Measurements from ENCODE around the gene KCNN2.
"Not testable (repeated sequence)": the region's sequence is repeated elsewhere in the genome, so short reads cannot be mapped to it uniquely, and the experiment has no call there.

KCNN2 gene

DNA sequence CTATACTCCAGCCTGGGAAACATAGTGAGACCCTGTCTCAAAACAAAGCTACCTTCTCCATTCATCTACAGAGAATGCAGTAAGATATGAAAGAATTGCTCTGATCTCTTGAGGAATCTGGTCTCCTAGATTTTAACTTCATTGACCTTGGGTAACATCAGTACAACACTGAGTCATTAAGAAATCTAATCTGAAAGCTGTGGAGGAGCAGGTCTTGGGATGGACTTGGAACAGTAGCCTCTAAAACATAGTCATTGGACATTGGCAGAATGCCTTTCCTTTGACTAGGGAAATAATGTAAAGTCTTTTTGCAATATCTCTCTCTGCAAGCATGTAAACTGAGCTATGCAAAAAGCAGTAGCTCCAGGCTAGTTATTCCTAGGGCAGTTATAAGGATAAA is 58.1 kb downstream of the KCNN2 start:
- no peak for DNase-seq (ENCODE audit: low spot score)

- DNase-seq (ENCODE audit: low spot score), result no peak
Observed at GRCh38 chr5:114427204-114427603, 65.3 kb downstream of the KCNN2 start.

DNA sequence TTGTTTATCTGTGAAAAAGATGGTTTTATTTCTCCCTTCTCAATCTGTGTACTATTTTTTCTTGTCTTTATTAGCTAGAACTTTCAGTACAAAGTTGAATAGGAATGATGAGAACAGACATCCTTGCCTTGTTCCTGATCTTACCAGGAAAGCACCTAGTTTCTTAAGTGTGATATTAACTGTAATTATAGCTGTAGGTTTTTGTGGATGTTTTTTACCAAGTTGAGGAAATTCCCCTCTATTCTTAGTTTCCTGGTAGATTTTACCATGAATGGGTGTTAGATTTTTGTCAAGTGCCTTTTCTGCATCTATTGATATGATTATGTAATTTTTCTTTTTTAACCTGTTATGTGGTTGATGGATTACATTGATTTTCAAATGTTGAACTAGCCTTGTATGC is 68.7 kb downstream of the KCNN2 start:
- DNase-seq (ENCODE audit: low spot score), result no peak

GRCh38 chr5:114432684-114433083 is 70.8 kb downstream of the KCNN2 start:
- not testable (repeated sequence) for DNase-seq (ENCODE audit: low spot score)

DNA sequence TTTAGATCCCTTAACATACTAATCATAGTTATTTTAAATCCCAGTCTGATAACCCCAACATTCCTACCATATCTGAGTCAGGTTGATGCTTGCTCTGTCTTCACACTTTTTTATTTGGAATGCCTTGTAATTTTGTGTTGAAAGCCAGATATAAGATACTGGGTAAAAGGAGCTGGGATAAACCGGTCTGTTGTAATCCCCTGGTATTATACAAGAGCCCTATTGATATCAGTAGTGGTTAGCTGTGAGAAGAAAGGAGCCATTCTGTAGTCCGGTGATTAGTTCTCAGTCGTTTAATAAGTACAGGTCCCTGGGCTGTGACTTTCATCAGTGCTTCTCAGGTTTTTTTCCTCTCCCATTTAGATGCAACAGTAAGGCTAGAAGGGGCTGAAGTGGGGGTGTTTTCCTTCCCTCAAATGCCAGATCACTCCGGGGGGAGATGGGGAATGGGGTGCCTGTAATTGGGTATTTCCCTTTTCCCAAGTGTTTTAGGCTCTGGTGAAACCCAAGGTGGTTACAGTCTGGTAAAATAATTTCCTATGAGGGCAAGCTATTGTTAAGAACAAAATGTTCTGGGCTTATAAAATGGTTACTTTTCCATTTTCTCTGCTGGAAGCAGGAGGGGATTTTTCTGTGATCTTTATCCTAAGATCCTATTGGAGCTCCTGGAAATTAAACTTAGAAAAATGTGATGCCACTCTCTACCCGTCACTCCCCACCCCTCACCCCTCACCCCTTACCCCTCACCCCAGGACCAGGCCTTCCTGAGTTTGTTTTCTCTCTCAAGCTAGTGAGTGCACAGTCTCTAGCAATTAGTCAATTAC is 72.7 kb downstream of the KCNN2 start:
- no peak for DNase-seq (ENCODE audit: low spot score)

DNA sequence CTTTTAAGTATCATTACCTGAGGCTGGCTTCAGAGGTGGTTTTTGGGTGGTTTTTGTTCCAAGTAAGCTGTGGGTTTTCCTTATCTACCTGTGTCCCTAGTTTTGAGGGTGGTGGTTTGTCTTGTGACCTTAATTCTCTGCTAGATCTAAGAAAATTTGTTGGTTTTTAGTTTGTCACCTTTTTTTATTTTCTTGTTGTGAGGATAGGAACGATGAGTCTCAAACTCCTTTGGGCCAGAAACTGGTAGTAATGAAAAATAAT is 73.3 kb downstream of the KCNN2 start:
- DNase-seq (ENCODE audit: low spot score), result no peak

DNA sequence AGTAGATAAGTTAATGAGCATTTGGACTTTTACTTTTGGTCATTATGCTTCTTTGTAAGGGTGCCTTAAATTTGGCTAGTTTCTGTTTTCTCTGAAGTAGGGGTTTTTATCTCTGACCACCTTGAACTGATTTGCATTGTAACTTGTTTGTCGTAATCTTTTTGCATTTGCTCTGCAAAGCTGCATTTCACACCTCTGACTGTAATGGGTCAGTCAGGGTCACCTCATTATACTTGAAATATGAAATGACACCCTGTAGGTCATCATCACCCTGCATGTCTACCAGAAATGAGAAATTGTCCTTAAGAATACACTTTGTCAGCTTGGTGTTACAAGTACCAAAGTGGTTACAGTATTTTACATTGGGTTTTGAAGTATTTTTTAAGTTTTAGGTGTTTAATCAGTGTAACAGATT is 74.0 kb downstream of the KCNN2 start:
- no peak for DNase-seq (ENCODE audit: low spot score)

DNA sequence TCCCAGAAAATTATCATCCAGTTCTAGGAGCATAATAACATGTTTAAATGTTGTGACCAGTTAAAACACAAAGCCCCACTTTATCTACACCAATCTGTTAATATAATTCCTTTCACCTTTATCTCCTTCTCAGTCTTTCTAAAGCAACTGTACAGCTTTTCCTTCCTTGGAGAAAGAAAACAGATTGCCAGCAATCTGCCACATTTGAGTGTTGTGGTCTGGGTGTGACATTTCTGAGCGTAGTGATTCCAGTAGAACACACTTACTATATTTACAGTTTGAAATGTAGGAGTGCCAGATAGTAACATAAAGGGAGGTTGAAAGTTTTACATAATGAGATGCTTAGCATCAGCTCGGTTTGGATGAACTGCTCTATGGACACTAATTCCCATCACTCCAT is 76.1 kb downstream of the KCNN2 start:
- DNase-seq (ENCODE audit: low spot score), result no peak

GRCh38 chr5:114438471-114438870 is 76.6 kb downstream of the KCNN2 start:
- no peak for DNase-seq (ENCODE audit: low spot score)

- DNase-seq (ENCODE audit: low spot score), result peak; percentile 35
Observed at GRCh38 chr5:114447084-114447773, 85.4 kb downstream of the KCNN2 start.

GRCh38 chr5:114448481-114448880 is 86.6 kb downstream of the KCNN2 start:
- no peak for DNase-seq (ENCODE audit: low spot score)

DNA sequence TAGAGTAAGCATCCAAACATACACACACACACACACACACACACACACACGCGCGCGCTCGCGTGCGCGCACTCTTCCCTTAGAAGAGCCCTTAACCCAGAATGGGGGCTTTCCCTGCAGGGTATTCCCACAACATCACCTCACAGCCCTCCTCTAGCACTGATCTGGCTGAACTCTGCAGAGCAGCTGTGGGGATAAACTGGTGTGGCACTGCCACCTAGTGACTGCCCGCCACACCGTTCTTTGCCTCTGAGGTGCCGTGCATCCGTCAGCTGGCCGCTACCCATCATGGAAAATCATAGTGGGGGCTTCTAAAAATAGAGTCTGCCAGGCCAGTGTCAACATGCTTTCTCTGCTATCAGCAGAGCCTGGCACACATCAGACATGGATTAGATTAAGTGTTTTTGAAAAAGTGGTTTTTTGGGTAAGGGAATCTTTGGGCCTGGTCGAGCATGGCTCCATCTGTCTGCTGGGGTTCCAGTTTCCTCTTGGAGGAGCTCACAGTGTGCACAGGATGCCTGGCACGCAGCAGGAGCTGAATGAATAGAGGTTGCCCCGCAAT is 88.1 kb downstream of the KCNN2 start:
- DNase-seq (ENCODE audit: low spot score), result peak; percentile 74

DNA sequence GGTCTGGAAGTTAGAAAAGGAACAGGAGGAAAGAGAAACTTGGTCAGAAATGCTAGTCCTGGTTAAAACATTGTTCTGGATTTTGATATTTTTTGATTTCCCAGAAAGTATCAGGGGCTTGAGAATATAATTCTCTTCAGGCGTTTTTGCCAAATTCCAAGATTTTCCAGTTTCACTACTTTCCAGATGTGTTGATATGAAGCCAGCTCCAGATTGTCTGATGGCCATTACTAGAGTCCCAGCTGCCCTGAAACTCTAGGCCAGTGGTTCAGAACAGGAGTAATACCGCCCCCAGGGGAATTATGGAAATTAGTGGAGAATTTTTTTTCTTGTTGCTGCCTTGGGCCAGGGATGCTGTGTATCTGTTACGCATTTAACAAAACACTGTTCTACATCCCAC is 88.6 kb downstream of the KCNN2 start:
- no peak for DNase-seq (ENCODE audit: low spot score)

DNA sequence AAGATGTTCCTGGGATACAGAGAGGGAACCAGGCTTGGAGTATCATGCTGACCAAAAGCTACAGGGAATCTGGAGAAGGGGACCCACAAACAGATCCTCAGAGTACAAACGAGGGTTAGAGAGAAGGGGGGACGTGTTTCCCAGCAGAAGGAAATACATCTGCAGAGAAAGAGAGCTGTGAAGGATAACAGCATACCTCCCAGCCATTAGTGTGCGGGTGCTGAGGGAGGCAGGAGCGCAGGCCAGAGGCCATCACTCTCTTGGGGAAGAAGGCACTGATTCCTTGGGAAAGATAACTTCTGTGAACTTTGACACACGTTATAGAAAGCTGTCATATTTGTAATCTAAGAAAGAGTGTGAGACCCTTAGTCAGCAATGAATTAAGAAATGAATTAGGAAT is 96.9 kb downstream of the KCNN2 start:
- no peak for DNase-seq (ENCODE audit: low spot score)

DNA sequence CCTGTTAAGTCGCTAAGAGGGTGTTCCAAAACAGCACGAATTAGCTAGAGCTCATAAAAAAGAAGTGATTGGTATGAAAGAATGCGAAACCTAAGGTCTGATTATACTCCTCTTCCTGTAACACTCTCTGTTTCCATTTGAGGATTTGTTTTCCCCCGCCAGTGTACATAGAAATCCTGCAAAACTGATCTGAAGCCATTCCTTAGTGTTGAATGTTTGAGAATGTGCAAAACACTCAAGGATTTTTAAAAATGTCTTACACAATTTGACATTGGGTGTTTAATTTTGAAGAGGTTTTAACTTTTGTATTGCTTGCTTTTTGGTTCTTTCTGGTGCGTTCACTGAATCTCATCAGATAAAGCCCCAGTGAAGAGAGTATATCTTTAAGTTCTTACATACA is 105.3 kb downstream of the KCNN2 start:
- DNase-seq (ENCODE audit: low spot score), result no peak

- no peak for DNase-seq (ENCODE audit: low spot score)
Observed at GRCh38 chr5:114467729-114468128, 105.9 kb downstream of the KCNN2 start.

DNA sequence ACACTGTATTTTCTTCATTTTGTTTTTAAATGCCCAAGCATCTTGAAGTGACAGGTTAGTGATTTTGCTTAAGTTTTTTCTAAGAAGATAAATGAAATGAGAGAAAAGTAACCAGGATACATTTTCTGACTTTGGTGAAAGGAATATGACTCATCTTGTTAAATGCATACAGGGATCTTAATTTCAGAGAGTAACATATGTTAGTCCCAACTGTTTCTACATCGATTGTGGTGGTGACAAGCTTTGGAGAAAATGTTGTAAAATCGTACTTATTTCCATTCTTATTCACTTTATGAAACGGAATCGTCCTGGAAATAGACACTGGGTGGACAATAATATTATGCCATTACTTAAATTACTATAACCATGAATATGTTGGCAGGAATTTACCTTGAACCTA is 107.5 kb downstream of the KCNN2 start:
- no peak for DNase-seq (ENCODE audit: low spot score)

DNA sequence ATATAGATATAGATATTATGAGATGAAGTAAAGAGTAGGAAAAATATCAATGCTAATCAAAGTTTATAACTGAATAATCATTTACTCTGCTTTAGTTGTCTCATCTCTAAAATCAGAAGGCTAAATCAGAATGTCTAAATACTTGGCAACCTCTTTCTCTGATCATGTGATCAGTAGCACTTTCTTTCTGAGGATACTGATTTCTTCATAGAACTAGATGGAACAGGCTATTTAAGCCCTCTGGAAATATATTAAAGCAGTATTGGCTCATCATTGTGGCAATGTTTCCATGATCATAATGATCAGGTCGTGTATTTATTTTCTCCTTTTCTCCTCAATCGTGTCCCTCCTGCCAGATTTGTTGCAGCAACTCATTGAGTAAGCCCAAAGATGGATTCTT is 109.7 kb downstream of the KCNN2 start:
- DNase-seq (ENCODE audit: low spot score), result no peak

- DNase-seq (ENCODE audit: low spot score), result no peak
Observed at GRCh38 chr5:114473541-114473940, 111.7 kb downstream of the KCNN2 start.

- peak; percentile 15 for DNase-seq (ENCODE audit: low spot score)
Observed at GRCh38 chr5:114477816-114478334, 116.0 kb downstream of the KCNN2 start.

- DNase-seq (ENCODE audit: low spot score), result no peak
Observed at GRCh38 chr5:114500756-114501155, 138.9 kb downstream of the KCNN2 start.

- no peak for DNase-seq (ENCODE audit: low spot score)
Observed at GRCh38 chr5:114504560-114504959, 142.7 kb downstream of the KCNN2 start.

DNA sequence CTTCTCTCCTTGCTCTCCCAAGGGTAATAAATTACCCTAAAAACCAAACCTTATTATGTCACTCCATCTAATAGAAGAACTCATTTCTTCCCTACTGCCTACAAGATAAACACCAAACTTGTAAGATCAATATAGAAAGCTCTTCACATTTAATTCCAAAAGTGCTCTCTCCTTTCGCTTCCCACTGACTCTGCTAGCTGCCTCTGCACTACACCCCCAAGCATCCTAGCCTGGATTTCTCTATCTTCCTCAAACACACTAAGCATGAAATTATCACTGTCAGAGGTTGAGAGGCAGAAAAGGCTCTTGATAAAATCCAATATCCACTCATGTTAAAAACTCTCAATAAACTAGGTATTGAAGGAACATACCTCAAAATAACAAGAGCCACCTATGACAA is 162.4 kb downstream of the KCNN2 start:
- DNase-seq (ENCODE audit: low spot score), result no peak
